Measurements from ENCODE around the gene AMER1.

The AMER1 gene

DNA sequence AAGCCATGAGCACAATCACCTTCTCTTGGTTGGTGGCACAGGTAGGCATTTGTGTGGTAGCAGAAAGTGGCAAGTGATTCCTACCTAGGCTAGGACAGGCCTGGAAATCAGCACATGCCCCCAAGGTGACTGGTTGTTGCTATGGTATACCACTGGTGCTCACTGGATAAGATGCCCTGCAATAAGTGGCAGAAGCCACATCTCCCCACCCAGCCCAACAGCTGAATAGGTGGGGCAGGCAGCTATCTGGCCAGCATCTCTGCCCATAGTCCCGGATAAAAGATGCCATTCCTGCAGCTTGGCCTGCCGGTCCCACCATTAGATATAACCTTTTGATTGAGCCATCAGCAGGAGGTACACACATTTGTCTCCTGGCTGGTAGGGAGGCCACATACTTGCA, 21.1 kb downstream of the AMER1 start:
- DNase-seq, result no peak

DNA sequence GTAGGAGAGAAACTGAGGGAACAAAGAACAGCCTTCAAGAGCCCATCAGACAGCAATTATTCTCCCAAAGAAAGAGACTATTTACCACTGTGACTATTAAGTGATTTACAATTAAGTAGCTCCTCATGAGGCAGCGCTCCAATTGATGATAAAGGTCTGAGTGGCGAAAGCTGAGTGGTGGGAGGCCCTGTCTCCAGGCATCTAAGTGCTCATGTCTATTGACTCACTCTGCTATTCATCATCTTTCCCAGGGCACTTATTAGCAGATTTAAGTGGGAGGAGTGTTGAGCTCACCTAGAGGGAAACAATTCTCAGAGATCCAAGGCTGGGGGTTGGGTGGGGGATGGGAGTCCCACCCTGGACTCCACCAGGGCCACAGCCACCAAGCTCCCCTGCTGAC, 23.3 kb downstream of the AMER1 start:
- no peak for DNase-seq

DNA sequence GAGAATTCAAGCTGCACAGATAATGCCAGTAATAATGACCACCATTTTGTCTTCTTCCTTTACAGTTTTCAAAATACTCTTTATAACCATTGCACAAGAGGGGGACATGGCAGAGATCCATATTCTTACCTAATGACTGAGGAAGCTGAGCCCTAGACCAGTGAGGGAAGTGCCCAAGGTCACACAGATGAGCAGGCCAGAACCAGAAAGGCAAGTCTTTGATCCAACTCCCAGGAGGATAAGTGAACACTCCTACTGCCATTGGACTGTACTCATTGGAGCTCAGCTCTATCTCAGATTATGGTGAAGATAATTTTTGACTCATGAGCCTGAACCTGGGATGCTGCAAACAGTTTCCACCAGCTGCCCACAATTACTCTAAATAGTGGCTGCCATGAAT, 28.6 kb downstream of the AMER1 start:
- DNase-seq, result no peak

DNA sequence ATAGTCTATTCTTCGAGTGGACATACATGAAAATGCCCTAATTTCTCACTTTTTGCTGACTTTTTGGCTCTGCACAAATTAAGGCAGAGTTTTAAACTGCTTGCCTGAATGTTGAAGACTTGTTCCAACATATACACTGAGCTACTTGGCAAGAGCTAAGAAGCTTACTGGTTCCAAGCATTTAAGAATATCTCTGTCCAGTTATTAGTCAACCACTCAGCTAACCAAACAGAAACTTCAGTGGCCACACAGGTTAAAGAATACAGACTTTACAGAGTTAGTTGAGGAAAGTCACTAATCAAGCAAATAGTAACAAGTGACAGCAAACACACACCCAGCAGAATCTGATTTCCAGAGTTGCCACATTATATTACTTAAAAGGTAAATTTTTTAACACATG, 35.5 kb downstream of the AMER1 start:
- no peak for DNase-seq

DNA sequence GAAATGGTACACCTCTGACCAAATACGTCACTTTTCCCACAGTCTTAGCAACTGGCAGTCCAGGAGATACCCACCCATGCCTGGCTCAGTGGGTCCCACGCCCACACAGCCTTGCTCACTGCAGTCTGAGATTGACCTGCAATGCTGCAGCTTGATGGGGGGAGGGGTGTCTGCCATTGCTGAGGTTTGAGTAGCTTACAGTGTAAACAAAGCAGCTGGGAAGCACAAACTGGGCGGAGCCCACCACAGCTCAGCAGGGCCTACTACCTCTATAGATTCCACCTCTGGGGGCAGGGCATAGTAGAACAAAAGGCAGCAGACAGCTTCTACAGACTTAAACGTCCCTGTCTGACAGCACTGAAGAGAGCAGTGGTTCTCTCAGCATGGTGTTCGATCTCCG, 52.7 kb downstream of the AMER1 start:
- DNase-seq, result no peak

DNA sequence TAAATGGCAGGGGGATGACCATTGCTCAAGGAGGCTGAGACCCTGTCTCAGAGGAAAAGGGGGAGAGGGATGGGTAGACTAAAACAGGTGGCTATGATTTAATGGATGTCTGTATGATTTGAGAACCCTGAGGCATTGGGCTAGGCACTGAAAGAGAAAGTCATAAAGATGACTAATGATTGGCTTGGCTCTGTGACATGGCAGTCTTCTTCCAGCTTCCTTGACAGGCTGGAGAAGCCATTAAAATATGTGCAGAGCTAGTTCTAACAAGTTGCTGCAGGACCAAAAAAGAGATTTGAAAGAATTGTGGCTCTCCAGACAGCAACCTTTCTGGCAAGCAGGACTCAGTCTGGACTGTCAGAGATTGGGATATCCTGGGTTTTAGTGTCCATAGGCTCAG, 53.6 kb downstream of the AMER1 start:
- no peak for DNase-seq

DNA sequence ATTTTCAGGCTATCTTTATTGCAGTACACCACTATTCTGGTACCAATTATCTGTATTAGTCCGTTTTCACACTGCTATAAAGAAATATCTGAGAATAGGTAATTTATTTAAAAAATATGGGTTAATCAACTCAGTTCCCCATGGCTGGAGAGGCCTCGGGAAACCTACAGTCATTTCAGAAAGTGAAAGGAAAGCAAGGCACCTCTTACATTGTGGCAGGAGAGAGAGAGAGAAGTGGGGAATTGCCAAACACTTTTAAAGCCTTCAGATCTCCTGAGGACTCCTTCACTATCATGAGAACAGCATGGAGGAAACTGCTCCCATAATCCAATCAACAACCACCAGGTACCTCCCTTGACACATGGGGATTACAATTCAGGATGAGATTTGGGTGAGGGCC, 54.7 kb downstream of the AMER1 start:
- DNase-seq, result no peak

All from T-helper 2 cell (primary cell).